Keratinocyte (primary cell): ENCODE data around the gene WNK2.

Experiments
- EZH2 ChIP-seq: IDR thresholded peaks from one replicate; pipeline ENCODE4 v1.6.1; 2012; ENCODE audit warnings: inconsistent platforms, mild to moderate bottlenecking, low read length, moderate library complexity
- TF ChIP-seq, protein P1 (sequence below), 3 experiments: IDR thresholded peaks in 1 of 3; conservative IDR thresholded peaks in 1 of 3; optimal IDR thresholded peaks in 1 of 3; 2 replicates in 2 of 3; 3 replicates in 1 of 3; pipeline versions ENCODE3 to v1.5.1; 2011; ENCODE audit warnings: low read length in 3 of 3, mild to moderate bottlenecking in 3 of 3, moderate library complexity in 2 of 3, control low read depth in 1 of 3, inconsistent platforms in 1 of 3; ENCODE audit not compliant: insufficient read depth in 2 of 3; ENCODE audit errors: extremely low read depth in 1 of 3

DNA sequence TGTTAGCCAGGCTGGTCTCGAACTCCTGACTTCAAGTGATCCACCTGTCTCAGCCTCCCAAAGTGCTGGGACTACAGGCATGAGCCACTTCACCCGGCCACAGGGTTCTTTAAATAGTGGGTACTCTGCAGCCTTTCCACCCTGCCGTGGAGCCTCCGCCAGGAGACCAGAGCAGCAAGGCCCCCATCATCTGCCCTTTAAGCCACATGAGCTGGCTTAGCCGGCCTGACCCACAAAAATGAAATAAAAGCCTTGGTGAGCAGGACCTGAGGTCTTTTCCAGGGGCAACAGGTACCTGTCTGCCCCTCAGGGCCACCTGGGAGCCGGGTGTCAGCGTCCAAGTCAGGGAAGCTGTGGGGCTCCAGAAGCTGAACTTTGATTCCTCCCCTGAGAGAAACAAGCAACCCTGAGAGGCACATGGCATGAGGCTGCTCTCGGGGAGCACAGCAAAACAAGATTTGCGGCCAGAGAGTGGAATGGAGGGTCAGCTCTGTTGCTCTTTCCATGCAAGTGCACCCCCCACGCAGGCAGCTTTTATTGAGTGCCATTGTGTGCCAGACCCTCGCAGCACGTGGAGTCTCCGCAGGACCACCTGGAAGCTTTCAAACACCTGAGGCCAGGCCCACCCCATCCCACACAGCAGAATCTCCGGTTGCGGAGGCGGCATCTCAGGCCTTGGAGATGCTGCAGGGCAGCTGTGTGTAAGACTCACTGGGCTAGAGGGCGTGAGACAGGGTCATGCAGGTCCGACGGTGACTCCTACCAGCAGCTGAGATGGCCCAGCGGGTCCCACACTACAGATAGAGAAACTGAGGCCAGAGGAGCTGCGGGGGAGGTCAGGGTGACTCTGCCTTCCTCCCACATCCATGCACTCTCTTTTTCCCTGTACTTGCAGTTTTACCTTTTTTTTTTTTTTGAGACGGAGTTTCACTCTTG, 4.8 kb upstream of the WNK2 start:
- TF ChIP-seq, protein P1, sequence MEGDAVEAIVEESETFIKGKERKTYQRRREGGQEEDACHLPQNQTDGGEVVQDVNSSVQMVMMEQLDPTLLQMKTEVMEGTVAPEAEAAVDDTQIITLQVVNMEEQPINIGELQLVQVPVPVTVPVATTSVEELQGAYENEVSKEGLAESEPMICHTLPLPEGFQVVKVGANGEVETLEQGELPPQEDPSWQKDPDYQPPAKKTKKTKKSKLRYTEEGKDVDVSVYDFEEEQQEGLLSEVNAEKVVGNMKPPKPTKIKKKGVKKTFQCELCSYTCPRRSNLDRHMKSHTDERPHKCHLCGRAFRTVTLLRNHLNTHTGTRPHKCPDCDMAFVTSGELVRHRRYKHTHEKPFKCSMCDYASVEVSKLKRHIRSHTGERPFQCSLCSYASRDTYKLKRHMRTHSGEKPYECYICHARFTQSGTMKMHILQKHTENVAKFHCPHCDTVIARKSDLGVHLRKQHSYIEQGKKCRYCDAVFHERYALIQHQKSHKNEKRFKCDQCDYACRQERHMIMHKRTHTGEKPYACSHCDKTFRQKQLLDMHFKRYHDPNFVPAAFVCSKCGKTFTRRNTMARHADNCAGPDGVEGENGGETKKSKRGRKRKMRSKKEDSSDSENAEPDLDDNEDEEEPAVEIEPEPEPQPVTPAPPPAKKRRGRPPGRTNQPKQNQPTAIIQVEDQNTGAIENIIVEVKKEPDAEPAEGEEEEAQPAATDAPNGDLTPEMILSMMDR (optimal IDR thresholded peaks at IDR 0.05 in 1 of 3, IDR thresholded peaks at IDR 0.05 in 1 of 3, conservative IDR thresholded peaks at IDR 0.05 in 1 of 3; ENCODE audit: extremely low read depth in 1 of 3, insufficient read depth in 2 of 3, low read length in 3 of 3), result no peak
- no peak for TF ChIP-seq EZH2
